HG03442 (cell line): ENCODE measurements around the gene CEP83.

Experiments
- ATAC-seq: cut with Tn5 transposase; IDR thresholded peaks from one replicate; pipeline ENCODE4 v1.9.1; 2021; ENCODE audit warnings: mild to moderate bottlenecking, moderate library complexity; ENCODE audit not compliant: unreplicated experiment

The CEP83 gene

DNA sequence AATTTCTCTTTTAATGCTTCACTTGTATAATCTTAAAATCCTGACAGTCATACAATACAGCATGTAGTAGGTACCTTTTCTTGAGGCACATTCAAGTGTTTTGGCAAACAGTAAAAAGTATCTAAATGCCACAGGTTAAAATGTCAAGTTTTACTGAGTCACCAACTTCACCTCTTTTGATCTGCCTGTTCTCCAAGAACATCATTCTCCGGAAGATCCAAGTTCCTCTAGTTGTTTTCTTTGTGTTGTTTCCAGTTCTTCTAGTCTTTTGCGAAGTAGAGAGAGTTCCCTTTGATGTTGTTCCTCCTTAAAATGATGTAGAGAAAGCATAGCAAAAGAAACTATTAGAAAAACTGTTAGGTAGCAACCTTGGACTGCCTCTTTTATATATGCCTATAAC is 151.1 kb downstream of the CEP83 start:
- no peak for ATAC-seq

DNA sequence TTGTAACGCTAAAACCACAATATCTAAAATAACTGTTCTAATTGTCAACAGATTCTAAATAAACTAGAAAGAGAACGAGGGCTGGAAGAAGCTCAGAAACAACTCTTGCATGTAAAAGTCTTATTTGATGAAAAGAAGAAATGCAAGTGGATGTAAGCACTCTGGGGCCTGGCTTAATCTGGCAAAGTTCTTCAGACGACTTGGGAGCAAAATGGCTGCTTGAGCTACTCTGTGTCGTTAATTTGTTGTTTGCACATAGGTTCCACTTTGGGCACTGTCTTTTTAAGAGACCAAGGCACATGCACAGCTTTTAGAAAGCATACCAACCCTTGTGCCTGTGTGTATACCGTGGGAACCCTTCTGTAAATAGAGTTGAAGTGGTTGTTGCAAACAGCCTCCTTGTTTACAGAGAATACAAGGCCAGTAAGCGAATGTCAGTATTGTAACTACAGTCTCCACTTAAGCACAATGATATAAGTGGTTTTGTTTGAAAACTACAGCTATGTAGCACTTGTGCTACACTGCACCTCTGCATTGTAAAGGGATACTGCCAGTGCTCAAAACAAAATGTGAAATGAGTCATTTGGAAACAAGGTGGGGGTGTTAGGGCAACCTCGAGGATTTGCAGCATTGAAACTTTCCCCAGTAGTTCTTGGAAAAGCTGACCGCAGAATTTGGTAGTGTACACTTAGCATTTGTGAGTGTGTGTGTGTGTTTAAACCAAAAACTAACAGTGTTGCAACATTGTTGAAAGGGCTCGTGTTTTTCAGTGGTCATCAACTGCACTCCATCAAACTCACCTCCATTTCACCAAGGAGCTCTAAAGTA is 154.3 kb downstream of the CEP83 start:
- ATAC-seq = peak; percentile 52

DNA sequence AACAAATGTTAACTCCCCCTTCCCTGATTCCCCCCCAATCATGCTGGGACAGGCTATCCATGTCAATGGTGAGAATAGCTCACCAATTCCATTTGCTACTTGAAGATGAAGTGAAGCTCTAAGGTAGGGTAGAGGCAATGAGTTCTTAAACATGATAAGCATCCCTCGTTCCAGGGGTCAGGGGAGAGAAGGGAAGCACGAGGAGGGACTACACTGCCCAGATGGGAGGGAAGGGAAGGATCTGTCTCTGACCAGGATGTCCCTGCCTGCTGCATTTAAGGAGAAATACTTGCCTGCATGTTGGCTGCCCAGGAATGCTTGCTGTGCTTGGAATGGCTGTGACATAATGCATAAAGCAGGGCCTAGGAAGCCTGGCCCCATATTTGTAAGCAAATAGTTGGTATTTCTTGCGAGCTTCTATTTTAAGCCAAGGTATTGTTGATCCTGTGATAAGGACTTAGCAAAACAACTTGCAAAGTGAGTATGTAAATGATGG is 155.1 kb downstream of the CEP83 start:
- no peak for ATAC-seq

DNA sequence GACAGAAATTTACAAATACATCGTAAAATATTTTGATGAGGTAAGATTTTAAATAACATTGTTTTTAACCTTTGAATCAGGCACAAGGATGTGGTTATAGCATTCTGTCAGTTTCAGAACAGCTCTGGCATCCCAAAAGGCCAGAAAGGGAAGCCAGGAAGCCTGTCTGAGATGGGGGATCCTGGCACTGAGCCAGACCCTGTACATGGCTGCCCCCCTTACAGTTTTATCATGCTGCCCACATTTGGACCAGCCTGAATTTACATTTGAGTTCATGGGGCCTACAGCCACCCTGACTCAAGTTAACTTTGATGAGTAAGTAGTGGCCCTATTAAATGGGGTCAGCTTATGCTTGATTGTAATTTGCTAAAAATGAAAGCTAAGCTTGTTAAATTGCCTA is 155.7 kb downstream of the CEP83 start:
- ATAC-seq = no peak

DNA sequence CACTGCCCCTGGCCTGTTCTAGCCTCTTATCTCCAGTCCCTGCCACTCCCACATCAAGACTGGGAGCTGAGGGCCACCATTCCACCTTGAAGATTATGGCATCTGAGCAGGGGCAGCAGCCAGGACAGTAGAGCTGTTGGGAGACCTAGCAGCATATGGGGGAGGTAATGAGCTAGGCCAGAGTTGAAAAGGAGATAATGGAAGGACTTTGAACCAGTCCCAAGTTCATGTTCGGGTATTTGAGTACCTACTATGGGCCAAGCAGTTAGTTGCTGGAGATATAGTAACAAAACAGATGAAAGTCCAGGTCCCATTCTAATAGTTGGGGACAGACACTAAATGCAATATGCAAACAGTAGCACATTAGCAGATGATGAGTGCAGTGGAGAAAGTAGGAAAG is 159.8 kb downstream of the CEP83 start:
- ATAC-seq = no peak

DNA sequence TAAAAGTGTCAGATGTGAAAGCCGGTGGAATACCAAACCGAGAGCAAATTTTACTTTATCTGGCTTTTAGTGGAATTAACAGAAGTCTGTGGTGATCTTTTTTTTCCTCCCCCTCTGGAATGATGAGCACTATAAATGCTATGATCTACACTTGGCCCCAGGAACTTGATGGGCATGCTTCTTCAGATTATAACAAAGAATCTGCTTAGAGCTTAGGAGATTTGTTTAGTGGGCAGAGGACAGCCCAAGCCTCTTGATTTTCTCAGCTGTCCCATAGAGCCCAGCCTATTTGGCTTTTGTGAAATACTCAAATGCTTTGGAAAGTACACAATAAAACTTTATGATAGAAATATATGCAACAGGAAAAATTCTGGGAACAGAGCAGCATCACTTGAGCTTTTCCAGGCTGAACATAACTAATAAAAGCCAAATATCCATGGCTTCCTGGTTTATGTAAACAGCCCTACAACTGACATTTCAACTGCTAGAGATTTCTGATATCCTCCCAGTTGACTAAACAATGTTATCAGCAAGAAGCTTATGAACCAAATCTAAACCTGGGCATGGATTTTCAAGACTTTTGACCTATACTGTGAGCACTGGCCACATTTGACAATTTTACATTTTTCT is 161.7 kb downstream of the CEP83 start:
- ATAC-seq = no peak

DNA sequence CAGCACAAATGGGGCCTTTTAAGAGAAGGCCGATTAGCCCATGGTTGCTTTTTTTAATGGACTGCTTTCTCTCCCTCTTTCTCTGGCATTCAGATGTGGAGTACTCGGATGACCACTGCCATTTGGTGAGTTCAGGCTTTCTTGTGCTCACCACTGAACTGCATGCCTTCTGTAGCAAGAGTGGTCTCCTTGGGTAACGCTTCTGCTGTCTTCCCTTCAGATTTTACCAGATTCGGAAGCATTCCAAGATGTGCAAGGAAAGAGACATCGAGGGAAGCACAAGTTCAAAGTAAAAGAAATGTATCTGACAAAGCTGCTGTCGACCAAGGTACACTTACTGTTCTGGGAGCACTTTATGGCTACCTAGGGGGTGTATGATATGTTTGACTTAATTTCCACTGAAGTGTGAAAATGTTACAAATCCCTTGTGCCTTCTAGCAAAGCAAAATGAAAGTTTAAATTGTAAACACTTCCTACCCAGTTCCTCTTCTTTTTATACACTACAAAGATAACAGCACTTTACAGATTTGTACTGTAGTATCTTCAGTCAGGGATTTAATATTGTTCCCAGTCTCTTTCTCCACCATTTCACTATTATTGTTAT is 162.5 kb downstream of the CEP83 start:
- no peak for ATAC-seq

DNA sequence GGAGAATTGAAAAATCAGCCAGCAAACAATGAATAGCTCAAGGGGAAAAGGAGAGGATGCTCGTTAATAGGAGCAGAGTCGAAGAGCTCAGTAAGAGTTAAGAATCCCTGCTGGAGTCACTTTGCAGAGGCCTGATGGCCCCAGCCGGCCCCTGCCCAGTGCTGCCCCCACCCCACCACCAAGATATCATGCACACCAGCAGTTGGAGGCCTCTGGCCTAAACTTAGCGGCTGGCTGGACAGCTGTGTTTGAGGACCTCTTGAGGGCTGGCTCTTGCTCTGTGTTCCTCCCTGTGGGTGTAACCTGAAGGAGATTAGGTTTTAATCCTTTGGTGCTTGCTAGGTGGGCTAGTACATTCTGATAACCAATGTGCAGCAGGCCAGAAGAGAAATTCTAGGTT is 169.3 kb downstream of the CEP83 start:
- no peak for ATAC-seq

DNA sequence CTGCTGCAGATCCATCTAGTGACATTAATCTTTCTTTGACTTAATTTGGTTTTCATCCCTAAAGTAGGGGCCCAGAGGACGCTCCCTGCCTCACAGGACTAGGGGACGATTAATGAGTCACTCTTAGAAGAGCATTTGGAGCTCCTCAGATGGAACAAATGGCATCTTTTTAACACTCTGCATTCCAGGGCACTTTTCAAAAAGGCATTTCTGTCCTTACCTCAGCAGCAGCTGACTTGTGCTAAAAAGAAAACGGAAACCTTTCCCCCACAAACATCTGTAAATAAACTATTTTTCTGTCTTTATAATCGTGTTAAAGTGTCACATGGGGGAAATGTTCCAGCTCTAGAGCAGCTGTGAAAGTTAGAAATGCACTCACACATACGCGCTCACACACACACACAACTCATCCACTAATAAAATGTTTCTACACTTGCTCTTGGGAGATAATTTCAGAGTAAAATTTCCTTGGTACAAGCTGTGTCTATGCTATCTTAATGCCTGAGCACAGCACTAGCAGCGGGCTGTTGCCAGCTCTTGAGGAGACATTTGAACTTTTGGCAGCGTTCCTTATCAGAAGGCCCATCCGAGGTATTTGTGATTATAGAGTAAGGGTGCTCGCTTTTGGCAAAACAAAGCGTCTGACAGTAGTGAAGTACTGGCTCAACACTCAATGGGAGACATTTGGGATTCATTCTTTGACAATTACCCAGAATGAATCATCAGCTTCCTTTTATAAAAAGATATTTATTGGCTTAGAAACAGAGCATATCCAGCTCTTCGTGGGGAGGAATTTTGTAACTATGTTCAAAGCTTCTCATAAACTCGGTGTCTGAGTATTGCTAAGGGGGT is 170.0 kb downstream of the CEP83 start:
- ATAC-seq = no peak

DNA sequence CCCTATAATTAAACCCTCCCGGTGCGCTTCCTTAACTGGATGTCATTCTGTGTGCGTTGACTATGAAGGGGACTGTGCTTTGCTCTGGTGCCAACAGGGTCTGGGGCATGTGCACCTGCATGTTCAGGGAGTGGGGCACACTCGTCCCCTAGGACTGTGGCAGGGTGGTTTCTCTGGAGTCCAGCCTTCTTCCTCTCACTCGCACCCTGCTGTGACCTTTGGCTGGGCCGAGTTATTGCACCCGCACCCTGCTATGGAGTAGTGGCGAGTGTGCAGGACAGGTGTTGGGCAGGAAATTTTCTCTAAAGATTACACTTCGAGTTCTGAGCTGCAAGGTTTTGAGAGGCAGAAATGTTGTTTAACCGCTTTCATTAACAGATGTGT is 172.4 kb downstream of the CEP83 start:
- ATAC-seq = no peak

DNA sequence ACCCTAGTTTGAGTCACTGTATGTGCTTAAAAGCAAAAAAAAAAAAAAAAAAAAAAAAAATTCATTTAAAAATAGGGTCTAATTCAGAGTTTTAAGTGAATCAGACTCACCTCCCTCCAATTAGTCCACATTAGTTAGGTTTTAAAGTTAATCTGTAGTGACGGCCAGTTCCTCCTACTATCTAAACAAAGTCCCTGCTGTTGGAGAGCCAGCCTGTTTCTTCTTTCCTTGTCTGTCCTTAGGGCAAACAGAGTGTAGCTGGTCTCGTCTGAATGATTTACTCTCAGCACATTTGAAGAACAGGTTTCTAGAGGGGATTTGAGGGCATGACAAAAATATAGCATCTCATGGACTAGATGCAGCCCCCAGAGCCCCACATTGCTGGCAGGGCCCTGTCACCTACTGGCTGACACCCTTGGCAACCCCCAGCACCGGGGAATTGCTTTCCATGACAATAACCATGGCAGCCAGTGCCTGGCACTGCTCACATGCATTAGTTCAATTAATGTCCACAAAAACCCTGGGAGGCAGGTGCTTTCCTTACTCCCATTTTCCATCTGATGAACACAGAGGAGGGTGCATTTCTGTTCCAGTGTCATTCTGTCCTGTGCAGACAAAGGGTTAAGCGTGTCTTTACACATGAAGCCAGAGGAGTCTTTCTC is 173.0 kb downstream of the CEP83 start:
- no peak for ATAC-seq

DNA sequence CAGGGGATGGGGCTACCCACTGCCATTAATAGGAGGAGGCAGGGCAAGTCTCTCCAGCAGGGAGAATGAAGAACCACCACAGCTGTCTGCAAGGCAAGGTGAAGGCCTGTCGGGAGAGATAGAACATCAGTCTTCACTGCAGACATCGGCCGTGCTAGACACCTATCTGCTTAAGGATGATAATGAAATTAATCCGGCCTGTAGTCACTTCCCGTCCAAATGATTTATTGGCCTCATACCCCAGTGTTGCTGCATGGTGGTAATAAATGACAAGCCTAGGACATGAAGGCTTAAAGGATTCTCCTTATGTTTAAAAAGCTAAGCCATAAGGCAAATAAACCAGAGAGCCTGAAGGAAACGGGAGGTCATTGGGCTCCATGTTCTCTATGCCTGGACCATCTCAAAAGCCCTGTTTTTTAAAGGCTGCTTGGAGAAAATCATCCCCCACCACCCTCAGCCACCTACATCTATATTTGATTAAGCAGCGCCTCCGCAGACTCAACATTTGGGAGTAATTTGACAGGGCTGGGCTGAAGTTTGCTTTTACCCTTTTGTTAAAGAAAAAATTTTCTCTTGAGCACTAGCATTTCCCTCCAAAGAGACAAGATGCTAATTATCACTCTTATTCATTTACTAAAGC is 173.6 kb downstream of the CEP83 start:
- ATAC-seq = no peak

DNA sequence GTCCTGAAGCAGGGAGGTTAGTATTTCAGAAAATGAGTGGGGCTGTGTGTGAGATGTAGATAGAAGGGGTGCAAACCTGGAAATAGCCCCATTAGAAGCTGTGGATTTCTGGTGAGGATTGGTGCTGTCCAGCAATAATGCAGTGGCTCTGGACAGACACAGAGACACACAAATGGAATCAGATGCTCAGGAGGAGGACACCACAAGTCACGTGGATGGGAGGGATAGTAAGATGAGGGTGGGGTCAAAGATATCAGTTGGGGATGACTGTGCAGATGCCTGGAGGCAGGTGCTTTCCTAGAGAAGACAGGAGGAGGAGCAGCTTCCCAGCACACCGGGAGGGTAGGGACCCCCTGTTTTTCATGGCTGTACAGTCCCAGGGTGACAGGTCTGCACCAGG is 174.8 kb downstream of the CEP83 start:
- no peak for ATAC-seq

DNA sequence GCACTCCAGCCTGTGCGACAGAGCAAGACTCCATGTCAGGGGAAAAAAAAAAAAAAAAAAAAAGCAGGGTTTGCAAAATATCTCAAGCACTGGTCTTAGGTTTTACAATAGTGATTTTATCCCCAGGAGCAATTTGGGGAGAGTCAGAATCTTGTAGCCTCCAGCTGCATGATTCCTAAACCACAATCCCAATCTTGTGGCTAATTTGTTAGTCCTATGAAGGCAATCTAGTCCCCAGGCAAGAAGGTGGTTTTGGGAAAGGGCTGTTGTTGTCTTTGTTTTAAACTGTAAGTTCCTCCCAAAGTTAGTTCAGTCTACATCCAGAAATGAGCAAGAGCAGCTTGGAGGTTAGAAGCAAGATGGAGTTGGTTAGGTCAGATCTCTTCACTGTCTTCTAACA is 175.6 kb downstream of the CEP83 start:
- no peak for ATAC-seq

DNA sequence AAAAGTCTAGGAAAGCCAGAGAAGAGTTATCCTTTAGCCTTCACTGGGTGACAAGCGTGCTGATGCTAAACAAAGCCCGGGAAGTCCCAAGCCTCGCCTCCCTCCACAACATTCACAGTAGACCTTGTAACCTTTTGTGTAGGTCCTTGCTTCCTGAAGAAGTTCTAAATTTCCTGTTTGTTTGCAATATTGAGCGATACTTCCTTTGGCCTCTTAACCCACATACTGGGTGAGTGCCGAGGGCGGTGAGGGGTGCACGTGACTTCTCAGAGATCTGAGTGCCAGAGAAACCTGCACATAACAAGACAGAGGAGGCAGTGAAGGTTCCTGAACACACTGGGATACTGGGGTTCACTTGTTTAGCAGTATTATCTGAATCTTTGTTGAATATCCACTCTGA is 177.0 kb downstream of the CEP83 start:
- ATAC-seq = peak; percentile 39

DNA sequence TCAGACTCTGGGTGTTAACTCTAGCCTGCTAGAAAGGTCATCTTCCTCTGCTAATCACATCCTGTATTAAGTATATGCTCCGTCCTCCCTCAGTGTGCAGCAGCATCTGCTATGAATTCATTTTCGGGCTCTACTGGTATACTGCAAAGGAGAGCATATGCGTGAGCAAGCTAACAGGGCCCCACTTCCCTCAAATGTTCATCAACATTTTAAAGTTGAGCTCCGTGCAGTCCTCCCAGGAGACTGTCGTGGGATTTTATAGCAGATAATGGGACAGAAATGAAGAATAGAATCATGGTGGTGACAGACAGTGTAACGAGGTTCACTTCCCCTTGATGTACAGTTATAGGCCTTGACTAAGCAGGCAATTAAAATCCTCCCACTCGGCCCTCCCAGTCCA is 179.6 kb downstream of the CEP83 start:
- no peak for ATAC-seq

DNA sequence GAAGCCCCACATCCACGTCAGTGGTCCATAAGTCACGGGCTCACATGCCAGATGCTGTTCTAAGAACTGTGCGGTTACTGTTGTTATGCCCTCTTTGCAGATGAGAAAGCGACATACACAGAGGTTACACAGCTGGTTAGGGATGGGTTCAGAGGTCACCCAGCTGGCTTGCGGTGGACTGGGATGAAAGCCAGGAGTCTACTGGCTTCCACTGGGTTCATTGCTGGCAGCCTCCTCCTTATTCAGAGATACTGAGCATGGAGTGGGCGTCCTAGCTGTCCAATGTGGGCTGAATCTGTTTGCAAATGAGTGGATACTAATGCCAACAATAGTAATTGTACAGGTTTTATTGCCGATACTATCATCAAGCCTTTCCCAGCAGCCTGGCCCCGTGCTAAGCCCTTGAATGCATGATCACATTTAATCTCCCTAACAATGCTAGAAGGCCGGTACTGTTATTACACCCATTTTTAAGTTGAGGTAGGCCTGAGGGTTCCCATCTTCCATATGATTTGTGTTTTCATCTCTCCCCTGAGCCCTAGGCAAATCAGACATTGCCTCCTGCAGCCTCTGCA is 182.2 kb downstream of the CEP83 start:
- ATAC-seq = no peak

DNA sequence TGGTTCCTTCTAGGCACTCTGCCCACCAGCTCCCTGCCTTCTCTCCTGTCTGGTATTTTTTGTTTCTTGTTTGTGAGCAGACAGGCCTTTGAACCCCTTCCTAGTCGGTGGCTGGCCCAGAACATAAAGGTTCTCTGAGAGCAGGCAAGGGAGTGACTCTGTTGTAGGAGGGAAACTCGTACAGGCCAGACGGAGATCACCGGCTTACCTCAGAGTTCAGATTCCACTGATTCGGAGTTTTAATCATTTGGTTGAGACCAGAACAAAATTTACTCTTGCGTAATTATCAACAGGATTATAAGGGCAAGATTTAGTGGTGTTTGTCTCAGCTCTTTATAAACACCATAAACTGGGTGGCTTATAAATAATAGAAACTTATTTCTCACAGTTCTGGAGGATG is 182.9 kb downstream of the CEP83 start:
- no peak for ATAC-seq

DNA sequence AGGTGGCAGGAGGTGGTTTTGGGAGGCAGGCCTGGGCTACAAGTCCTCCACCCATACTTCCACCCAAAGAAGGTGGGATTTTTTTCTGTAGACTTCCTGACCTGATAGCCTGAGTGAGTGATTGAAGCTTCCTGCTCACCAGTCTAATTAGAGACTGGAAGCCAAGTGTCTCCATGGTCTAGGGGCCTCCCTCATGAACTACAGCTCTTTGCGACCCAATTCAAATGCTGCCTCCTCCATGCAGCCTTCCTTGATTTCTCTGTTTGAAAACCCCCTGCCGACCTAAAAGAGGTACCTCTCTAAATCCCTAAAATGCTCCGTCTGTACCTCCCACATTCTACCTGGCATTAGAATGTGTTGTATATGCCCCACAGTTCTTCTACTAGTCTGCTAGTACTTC is 186.4 kb downstream of the CEP83 start:
- ATAC-seq = no peak

DNA sequence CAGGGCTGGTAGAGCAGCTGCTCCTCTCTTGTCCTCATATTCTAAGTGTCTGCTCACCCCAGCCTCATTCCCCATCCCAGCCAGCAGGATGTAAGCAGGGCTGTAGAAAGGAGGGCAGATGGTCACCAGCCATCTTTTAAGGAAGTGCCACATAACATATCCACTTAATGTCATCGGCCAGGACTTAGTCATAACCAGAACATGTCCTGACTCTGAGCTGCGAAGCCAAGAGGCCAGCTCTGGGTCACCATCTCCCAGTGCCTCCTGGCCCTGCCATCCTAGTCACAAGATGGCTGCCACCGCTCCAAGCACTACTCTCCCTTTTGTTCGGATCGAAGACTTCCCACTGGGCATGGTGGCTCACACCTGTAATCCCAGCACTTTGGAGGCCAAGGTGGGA is 187.4 kb downstream of the CEP83 start:
- no peak for ATAC-seq
